Mesothelial cell of epicardium (in vitro differentiated cells): ENCODE data around the gene HPS4. TPM values are rescaled to one million over a fixed set of nuclear protein-coding genes. Genes with fewer than 3 reads are reported as not detected.

Experiments used
- DNase-seq, 2 experiments: peaks; one replicate each; pipeline ENCODE4 v3.0.0; 2021; ENCODE audit warnings: low spot score in 2 of 2; ENCODE audit not compliant: unreplicated experiment in 2 of 2
- H3K27ac Mint-ChIP-seq: 2 replicates; pipeline ENCODE4 v1.8.0; 2021; ENCODE audit warnings: mixed read lengths
- H3K27me3 Mint-ChIP-seq: 2 replicates; pipeline ENCODE4 v1.8.0; 2021; ENCODE audit warnings: low read depth, mixed read lengths
- H3K36me3 Mint-ChIP-seq: 2 replicates; pipeline ENCODE4 v1.8.0; 2021; ENCODE audit warnings: mixed read lengths
- H3K4me1 Mint-ChIP-seq: 2 replicates; pipeline ENCODE4 v1.8.0; 2021; ENCODE audit warnings: mixed read lengths
- H3K4me3 Mint-ChIP-seq: 2 replicates; pipeline ENCODE4 v1.8.0; 2021; ENCODE audit warnings: mild to moderate bottlenecking, moderate library complexity, mixed read lengths
- H3K9me3 Mint-ChIP-seq: 2 replicates; pipeline ENCODE4 v1.8.0; 2021; ENCODE audit warnings: mixed read lengths
- total RNA-seq: library from RNA; stranded (reverse); gene quantifications from 3 replicates; pipeline ENCODE4 v1.2.1, GENCODE V29; 2021
- TF ChIP-seq, protein P1 (sequence below): fragments of 200-600 bp; sonication (generic); IDR thresholded peaks from one replicate; pipeline ENCODE4 v1.5.0; 2021; ENCODE audit warnings: antibody characterized with exemption; ENCODE audit not compliant: unreplicated experiment

Gene HPS4
- total RNA-seq, 1 donor from 2014 or later: 55.6 TPM

DNA sequence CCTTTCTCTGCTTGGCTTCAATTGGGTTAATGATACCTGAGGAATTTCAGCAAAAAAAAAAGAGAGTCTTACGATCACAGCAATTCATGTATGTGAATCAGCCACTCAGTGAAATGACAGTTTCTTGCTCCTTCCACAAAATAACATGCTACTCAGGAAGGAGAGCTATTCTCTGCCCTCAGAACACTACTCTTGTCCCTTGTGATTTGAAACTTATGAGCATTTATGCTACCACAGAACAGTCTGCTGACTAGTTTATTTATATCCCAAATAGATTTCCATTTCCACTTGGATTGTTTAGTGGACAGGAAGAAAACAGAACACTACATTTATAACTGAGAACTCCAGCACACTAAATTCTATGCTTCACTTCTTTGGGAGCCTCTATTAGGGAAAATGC, 20.2 kb upstream of the HPS4 start:
- Mint-ChIP-seq H3K4me3 (no peak overlapping the region), H3K9me3 (no peaks in the 10 kb centered on the region), H3K4me1 (no peaks in the 10 kb centered on the region), H3K27me3 (no peaks in the 10 kb centered on the region), H3K36me3 (peaks cover 42% of the 10 kb centered on the region), H3K27ac (no peak overlapping the region)
- no peak for DNase-seq
- TF ChIP-seq, protein P1, sequence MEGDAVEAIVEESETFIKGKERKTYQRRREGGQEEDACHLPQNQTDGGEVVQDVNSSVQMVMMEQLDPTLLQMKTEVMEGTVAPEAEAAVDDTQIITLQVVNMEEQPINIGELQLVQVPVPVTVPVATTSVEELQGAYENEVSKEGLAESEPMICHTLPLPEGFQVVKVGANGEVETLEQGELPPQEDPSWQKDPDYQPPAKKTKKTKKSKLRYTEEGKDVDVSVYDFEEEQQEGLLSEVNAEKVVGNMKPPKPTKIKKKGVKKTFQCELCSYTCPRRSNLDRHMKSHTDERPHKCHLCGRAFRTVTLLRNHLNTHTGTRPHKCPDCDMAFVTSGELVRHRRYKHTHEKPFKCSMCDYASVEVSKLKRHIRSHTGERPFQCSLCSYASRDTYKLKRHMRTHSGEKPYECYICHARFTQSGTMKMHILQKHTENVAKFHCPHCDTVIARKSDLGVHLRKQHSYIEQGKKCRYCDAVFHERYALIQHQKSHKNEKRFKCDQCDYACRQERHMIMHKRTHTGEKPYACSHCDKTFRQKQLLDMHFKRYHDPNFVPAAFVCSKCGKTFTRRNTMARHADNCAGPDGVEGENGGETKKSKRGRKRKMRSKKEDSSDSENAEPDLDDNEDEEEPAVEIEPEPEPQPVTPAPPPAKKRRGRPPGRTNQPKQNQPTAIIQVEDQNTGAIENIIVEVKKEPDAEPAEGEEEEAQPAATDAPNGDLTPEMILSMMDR: no peak

DNA sequence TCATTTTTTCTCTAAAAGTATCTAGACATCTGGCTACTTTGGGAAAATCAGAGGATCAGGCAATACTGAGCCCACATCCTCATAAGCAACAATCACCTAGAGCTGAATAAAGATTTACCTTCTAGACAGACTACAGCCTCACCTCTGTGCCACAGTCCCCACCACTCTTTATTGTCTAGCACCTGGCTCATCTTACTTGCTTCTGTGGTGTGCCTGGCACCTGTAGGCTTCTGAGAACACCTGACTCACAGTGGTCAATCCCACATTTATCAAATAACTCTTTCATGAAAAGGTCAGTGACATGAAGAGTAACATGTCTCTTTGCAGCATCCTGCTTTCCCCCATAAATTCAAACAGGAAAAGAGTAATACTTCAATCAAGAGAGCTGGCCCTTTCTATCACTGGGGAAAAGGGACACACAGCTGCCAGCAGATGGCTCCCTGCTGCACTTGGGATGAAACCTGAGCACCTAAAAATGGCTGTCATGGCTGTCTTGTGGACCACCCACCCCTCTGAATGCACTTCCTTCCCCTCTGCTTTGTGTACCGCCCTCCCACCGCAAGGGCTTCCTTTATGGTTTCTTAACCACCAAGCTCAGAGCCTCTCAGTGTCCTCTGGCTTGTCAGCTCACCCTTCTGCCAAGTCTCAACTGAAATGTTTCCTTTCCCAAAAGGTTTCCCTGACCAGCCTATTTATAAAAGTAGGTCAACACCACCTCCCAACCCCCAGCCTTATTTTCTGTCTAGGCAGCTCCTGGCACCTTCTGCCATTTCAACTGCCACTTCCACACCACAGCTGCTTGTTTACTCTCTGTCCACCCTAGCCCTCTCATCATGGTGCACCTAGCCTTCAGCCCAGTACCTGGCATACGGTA, 19.3 kb upstream of the HPS4 start:
- TF ChIP-seq, protein P1: no peak
- no peak overlapping the region for H3K27ac Mint-ChIP-seq
- no peak overlapping the region for H3K4me3 Mint-ChIP-seq
- no peaks in the 10 kb centered on the region for H3K9me3 Mint-ChIP-seq
- no peaks in the 10 kb centered on the region for H3K4me1 Mint-ChIP-seq
- H3K36me3 Mint-ChIP-seq: peaks cover 44% of the 10 kb centered on the region
- no peak for DNase-seq
- no peaks in the 10 kb centered on the region for H3K27me3 Mint-ChIP-seq

DNA sequence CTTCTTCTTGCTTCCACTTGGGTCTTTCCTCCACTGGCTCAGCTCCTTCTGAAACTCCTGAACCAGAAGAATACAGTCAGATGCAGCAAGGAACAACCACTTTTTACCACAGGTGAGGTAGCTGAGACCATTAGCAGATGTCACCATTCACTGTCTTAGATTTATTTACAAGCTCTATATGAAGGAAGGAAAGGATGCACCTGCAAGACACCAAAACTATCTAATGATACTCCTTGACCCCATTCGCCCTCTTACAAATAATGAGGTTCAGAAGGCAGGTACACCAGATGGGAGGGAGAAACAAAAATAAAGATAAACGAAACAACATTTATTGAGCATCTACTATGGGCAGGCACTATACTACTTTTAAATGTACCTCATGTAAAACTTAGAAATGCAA, 18.4 kb upstream of the HPS4 start:
- no peak for DNase-seq
- Mint-ChIP-seq H3K9me3 (no peaks in the 10 kb centered on the region), H3K4me3 (no peak overlapping the region), H3K27ac (no peak overlapping the region), H3K4me1 (no peaks in the 10 kb centered on the region), H3K36me3 (peaks cover 45% of the 10 kb centered on the region), H3K27me3 (no peaks in the 10 kb centered on the region)
- TF ChIP-seq, protein P1: no peak

DNA sequence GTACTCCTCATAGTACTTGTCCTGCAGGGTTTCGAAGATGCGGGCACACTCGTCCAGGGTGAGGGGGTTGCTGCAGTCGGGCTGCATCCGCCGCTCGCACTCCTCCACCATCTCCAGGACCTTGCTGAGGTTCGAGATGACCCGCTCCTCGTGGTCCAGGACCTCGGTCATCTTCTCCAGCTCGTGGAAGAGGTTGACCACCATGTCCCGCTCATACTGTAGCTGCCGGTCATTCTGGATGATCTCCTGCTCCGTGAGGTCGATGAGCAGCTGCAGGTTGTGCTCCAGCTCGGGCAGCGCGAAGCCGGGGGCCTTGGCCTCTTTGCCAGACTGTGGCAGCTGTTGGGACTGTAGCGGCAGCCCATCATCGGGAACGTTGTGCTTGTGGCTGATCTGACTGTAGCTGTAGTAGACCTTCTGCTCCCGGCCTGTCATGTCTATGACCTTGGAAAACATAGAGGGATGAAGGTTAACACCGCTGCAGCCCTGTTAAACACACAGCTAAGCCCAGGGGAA, 15.7 kb upstream of the HPS4 start:
- TF ChIP-seq, protein P1: no peak
- Mint-ChIP-seq H3K9me3 (no peaks in the 10 kb centered on the region), H3K27me3 (no peaks in the 10 kb centered on the region), H3K4me1 (no peaks in the 10 kb centered on the region), H3K4me3 (no peak overlapping the region), H3K27ac (no peak overlapping the region), H3K36me3 (peaks cover 46% of the 10 kb centered on the region)
- DNase-seq: no peak

DNA sequence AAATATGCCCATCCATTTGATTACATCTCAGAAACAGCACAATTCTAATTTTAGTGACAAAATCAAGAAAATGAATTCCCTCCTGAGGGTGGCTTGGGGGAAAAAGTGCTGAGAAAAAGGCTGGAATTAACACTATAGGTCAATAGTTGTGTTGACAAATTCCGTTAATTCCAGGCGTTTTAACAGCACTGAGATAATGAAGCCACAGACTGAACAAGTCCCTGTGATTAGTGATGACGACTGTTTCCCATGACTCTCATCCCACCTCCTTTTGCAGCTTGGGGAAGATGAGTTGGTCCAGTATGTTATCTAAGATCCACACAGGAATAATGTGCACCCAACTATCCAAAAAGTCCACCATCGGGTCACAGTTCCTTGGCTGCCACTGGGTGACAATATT, 12.9 kb upstream of the HPS4 start:
- Mint-ChIP-seq H3K4me1 (no peaks in the 10 kb centered on the region), H3K36me3 (peaks cover 41% of the 10 kb centered on the region), H3K27me3 (no peaks in the 10 kb centered on the region), H3K27ac (no peak overlapping the region), H3K9me3 (no peaks in the 10 kb centered on the region), H3K4me3 (no peak overlapping the region)
- no peak for DNase-seq
- TF ChIP-seq, protein P1: no peak
